Measurements from ENCODE around the gene POU2F1.

POU2F1 gene

DNA sequence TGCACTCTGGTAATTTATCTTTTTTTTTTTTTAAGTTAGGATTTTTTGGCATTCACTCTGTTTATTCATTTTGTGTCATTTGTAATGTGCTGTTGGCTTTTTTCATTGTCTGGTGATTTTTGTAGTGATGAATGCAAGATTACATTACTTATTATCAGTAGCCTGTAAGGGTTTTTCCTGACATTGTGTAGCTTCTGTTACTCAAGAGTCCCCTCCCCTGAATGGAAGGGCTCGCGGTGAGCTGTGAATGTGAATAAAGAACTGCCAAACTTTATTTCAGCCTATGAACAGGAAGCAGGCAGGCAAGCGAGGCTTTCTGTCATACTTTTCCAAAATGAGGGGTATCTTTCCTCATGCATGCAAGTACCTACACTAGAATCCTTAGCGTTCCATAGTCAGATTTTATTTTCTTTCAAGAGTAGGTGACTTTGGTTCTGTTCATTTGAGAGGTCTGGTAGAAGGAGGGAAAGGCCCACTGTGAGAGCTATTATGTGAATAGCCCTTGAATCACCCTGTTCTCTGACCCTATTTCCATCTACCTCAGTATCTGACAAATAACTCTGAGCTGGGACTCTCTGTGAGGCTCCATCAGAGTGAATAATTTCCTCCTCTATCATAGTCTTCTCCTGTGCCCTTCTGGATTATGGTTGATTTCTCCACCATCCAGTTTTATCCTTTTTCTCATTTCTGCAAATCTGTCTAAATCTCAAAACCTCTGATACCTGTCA is 183.6 kb downstream of the POU2F1 start:
- Mint-ChIP-seq H3K36me3 (ENCODE audit: low read depth) (peaks cover 42% of the 10 kb centered on the region), H3K27me3 (ENCODE audit: low read depth) (no peaks in the 10 kb centered on the region), H3K27ac (no peak overlapping the region), H3K4me3 (no peak overlapping the region), H3K4me1 (peaks cover 8% of the 10 kb centered on the region), H3K9me3 (no peaks in the 10 kb centered on the region)
- TF ChIP-seq, protein P1, sequence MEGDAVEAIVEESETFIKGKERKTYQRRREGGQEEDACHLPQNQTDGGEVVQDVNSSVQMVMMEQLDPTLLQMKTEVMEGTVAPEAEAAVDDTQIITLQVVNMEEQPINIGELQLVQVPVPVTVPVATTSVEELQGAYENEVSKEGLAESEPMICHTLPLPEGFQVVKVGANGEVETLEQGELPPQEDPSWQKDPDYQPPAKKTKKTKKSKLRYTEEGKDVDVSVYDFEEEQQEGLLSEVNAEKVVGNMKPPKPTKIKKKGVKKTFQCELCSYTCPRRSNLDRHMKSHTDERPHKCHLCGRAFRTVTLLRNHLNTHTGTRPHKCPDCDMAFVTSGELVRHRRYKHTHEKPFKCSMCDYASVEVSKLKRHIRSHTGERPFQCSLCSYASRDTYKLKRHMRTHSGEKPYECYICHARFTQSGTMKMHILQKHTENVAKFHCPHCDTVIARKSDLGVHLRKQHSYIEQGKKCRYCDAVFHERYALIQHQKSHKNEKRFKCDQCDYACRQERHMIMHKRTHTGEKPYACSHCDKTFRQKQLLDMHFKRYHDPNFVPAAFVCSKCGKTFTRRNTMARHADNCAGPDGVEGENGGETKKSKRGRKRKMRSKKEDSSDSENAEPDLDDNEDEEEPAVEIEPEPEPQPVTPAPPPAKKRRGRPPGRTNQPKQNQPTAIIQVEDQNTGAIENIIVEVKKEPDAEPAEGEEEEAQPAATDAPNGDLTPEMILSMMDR (IDR thresholded peaks at IDR 0.05; ENCODE audit: unreplicated experiment in 3 of 3): no peak

DNA sequence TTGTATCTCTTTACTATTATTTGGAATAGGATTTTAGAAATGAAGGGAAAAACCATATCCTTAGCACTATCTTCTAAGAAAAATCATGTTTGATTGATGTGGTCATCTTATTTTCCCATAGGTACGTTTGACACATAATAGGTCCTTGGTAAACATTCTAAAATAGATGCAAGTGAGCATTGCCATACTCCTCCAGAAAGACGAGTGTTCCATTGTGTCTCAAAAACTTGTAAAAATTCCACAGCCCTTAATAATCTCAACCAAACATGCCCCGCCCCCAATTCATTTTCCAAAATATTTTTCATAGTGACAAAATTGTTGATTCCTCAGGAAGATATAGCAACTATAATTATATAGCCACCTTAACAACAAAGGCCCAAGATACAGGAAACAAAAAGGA is 184.2 kb downstream of the POU2F1 start:
- H3K4me1 Mint-ChIP-seq: peaks cover 8% of the 10 kb centered on the region
- no peaks in the 10 kb centered on the region for H3K9me3 Mint-ChIP-seq
- no peaks in the 10 kb centered on the region for H3K27me3 Mint-ChIP-seq (ENCODE audit: low read depth)
- H3K36me3 Mint-ChIP-seq (ENCODE audit: low read depth): peaks cover 46% of the 10 kb centered on the region
- no peak overlapping the region for H3K4me3 Mint-ChIP-seq
- TF ChIP-seq, protein P1 (IDR thresholded peaks at IDR 0.05; ENCODE audit: unreplicated experiment in 3 of 3): no peak
- no peak overlapping the region for H3K27ac Mint-ChIP-seq

DNA sequence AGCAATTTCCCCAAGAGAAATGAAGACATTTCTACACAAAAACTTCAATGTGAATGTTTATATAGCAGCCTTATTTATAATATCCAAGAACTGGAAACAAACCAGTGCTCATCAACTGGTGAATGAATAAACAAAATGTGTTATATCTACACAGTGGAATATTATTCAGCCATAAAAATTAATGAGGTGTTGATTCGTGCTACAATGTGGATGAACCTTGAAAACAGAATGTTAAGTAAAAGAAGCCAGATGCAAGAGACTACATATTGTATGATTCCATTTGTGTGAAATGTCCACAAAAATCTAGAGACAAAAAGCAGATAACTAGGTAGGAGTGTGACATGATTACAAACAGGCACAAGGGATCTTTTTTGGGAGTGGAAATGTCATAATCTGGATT is 187.7 kb downstream of the POU2F1 start:
- Mint-ChIP-seq H3K9me3 (no peaks in the 10 kb centered on the region), H3K36me3 (ENCODE audit: low read depth) (peaks cover 61% of the 10 kb centered on the region), H3K4me3 (no peak overlapping the region), H3K27me3 (ENCODE audit: low read depth) (no peaks in the 10 kb centered on the region), H3K27ac (no peak overlapping the region), H3K4me1 (peaks cover 5% of the 10 kb centered on the region)
- TF ChIP-seq, protein P1 (IDR thresholded peaks at IDR 0.05; ENCODE audit: unreplicated experiment in 3 of 3): no peak

DNA sequence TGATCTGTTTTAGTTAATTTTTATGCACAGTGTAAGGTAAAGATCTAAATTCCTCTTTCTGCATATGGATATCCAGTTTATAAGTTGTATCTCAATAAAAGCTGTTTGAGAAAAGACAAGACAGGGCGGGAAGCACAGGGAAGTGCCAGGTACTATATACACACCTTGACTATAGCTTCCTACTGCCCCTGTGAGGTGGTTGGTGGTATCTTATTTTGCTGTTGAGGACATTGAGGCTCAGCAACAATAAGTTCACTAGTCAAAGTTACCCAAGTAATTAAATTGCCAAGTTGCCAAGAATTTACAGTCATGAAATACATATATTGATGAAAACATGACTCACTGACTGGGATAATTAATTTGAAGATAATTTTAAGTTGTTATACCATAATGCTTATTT is 188.5 kb downstream of the POU2F1 start:
- Mint-ChIP-seq H3K4me3 (no peak overlapping the region), H3K9me3 (no peaks in the 10 kb centered on the region)
- TF ChIP-seq, protein P1 (IDR thresholded peaks at IDR 0.05; ENCODE audit: unreplicated experiment in 3 of 3): peak in 1 of 3 experiments; percentile 22

DNA sequence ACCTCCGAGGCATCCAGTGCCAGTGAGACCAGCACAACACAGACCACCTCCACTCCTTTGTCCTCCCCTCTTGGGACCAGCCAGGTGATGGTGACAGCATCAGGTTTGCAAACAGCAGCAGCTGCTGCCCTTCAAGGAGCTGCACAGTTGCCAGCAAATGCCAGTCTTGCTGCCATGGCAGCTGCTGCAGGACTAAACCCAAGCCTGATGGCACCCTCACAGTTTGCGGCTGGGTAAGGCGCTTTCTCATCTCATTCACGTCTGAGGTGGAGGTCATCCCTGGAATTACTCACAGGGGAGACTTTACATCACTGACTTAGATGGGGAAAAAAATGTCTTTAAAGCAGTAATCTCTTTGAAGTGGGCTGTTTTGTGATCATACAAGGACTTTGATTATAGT is 191.4 kb downstream of the POU2F1 start:
- H3K27me3 Mint-ChIP-seq (ENCODE audit: low read depth): no peaks in the 10 kb centered on the region
- no peaks in the 10 kb centered on the region for H3K9me3 Mint-ChIP-seq
- no peak overlapping the region for H3K27ac Mint-ChIP-seq
- peaks cover 58% of the 10 kb centered on the region for H3K36me3 Mint-ChIP-seq (ENCODE audit: low read depth)
- no peaks in the 10 kb centered on the region for H3K4me1 Mint-ChIP-seq
- H3K4me3 Mint-ChIP-seq: no peak overlapping the region
- TF ChIP-seq, protein P1 (IDR thresholded peaks at IDR 0.05; ENCODE audit: unreplicated experiment in 3 of 3): no peak

More for the DNA sequence above, 188.5 kb downstream of the POU2F1 start:
- H3K27ac Mint-ChIP-seq: no peak overlapping the region
- peaks cover 63% of the 10 kb centered on the region for H3K36me3 Mint-ChIP-seq (ENCODE audit: low read depth)
- H3K4me1 Mint-ChIP-seq: no peaks in the 10 kb centered on the region
- no peaks in the 10 kb centered on the region for H3K27me3 Mint-ChIP-seq (ENCODE audit: low read depth)

DNA sequence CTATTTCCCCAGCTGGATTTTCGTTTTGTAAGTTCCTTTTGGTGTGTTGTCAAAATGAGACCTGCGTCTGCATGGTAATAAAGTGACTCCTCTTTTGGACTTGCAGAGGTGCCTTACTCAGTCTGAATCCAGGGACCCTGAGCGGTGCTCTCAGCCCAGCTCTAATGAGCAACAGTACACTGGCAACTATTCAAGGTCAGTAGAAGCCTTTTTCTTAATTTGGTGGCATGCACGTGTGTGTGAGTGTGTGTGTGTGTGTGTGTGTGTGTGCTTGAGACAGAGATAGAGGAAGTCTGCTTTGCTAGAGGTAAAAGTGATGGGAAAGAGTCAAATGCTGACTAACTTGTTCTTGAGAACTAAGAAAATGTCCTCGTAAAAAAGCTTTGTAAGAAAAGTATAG is 192.2 kb downstream of the POU2F1 start:
- TF ChIP-seq, protein P1 (IDR thresholded peaks at IDR 0.05; ENCODE audit: unreplicated experiment in 3 of 3): no peak
- H3K4me1 Mint-ChIP-seq: no peaks in the 10 kb centered on the region
- peaks cover 54% of the 10 kb centered on the region for H3K36me3 Mint-ChIP-seq (ENCODE audit: low read depth)
- no peaks in the 10 kb centered on the region for H3K9me3 Mint-ChIP-seq
- H3K4me3 Mint-ChIP-seq: no peak overlapping the region
- no peak overlapping the region for H3K27ac Mint-ChIP-seq
- no peaks in the 10 kb centered on the region for H3K27me3 Mint-ChIP-seq (ENCODE audit: low read depth)
